WTC11 (cell line): ENCODE data around the gene UNC119B. TPM values are rescaled to one million over a fixed set of nuclear protein-coding genes. Genes with fewer than 3 reads are reported as not detected.

ENCODE experiments used
- ATAC-seq: fragments of 200-7000 bp; cut with Tn5 transposase; 2 replicates; pipeline ENCODE4 v1.10.0; 2021; ENCODE audit warnings: mild to moderate bottlenecking, moderate library complexity
- CTCF ChIA-PET: fragments of 300-600 bp; sonication (Branson Sonifier 250); formaldehyde crosslinking; loops from one replicate; lab custom pipeline; 2021; ENCODE audit warnings: antibody characterized with exemption; lab: Charles Lee
- POLR2A ChIA-PET: fragments of 350-600 bp; sonication (Branson Sonifier 250); formaldehyde crosslinking; loops from one replicate; lab custom pipeline; 2021; ENCODE audit warnings: antibody characterized with exemption; lab: Charles Lee
- DNase-seq: peaks from one replicate; pipeline ENCODE4 v3.0.0; 2021; ENCODE audit warnings: low spot score
- H3K27ac Mint-ChIP-seq: 2 replicates; pipeline ENCODE4 v1.8.0; 2021; ENCODE audit warnings: mixed read lengths
- H3K27me3 Mint-ChIP-seq: 2 replicates; pipeline ENCODE4 v1.8.0; 2021; ENCODE audit warnings: low read depth, mild to moderate bottlenecking, moderate library complexity, mixed read lengths
- H3K36me3 Mint-ChIP-seq: 2 replicates; pipeline ENCODE4 v1.8.0; 2021; ENCODE audit warnings: mixed read lengths
- H3K4me1 Mint-ChIP-seq: 2 replicates; pipeline ENCODE4 v1.8.0; 2022; ENCODE audit warnings: mixed read lengths
- H3K4me3 Mint-ChIP-seq: 2 replicates; pipeline ENCODE4 v1.8.0; 2021; ENCODE audit warnings: mild to moderate bottlenecking, moderate library complexity, mixed read lengths
- H3K9me3 Mint-ChIP-seq: 2 replicates; pipeline ENCODE4 v1.8.0; 2021; ENCODE audit warnings: mixed read lengths
- ATF3 ChIP-seq: sonication (generic); formaldehyde crosslinking; conservative IDR thresholded peaks from 2 replicates; pipeline ENCODE4 v1.8.1; 2022; ENCODE audit warnings: mild to moderate bottlenecking, missing genetic modification reagents
- ETV6 ChIP-seq: sonication (generic); formaldehyde crosslinking; IDR thresholded peaks from 2 replicates; pipeline ENCODE4 v1.8.1; 2022; ENCODE audit warnings: mild to moderate bottlenecking, missing genetic modification reagents
- FOXP1 ChIP-seq: sonication (generic); formaldehyde crosslinking; IDR thresholded peaks from 2 replicates; pipeline ENCODE4 v1.8.0; 2022; ENCODE audit warnings: missing genetic modification reagents, mild to moderate bottlenecking, moderate library complexity, borderline replicate concordance
- FOXP4 ChIP-seq: sonication (generic); formaldehyde crosslinking; IDR thresholded peaks from 2 replicates; pipeline ENCODE4 v1.8.0; 2022; ENCODE audit warnings: mild to moderate bottlenecking, missing genetic modification reagents
- MYBL2 ChIP-seq: sonication (generic); formaldehyde crosslinking; IDR thresholded peaks from 2 replicates; pipeline ENCODE4 v1.8.1; 2023; ENCODE audit warnings: mild to moderate bottlenecking, moderate library complexity, missing genetic modification reagents
- NFATC4 ChIP-seq: fragments of 250-450 bp; sonication (Bioruptor Pico); IDR thresholded peaks from 2 replicates; pipeline ENCODE4 v1.9.0; 2021; ENCODE audit warnings: mild to moderate bottlenecking
- NR1H2 ChIP-seq: sonication (generic); formaldehyde crosslinking; IDR thresholded peaks from 2 replicates; pipeline ENCODE4 v1.9.0; 2021; ENCODE audit warnings: mild to moderate bottlenecking, moderate library complexity, missing genetic modification reagents
- RORB ChIP-seq: fragments of 250-450 bp; sonication (Bioruptor Pico); IDR thresholded peaks from 2 replicates; pipeline ENCODE4 v1.9.0; 2021; ENCODE audit warnings: mild to moderate bottlenecking
- TEAD1 ChIP-seq: sonication (generic); formaldehyde crosslinking; IDR thresholded peaks from 2 replicates; pipeline ENCODE4 v1.8.0; 2022; ENCODE audit warnings: mild to moderate bottlenecking, missing genetic modification reagents
- ZNF121 ChIP-seq: sonication (generic); formaldehyde crosslinking; IDR thresholded peaks from 2 replicates; pipeline ENCODE4 v1.8.0; 2023; ENCODE audit warnings: missing genetic modification reagents
- ZNF219 ChIP-seq: sonication (generic); formaldehyde crosslinking; IDR thresholded peaks from 2 replicates; pipeline ENCODE4 v1.8.0; 2023; ENCODE audit warnings: missing genetic modification reagents, mild to moderate bottlenecking, borderline replicate concordance
- ZNF423 ChIP-seq: fragments of 250-450 bp; sonication (Bioruptor Pico); IDR thresholded peaks from 2 replicates; pipeline ENCODE4 v2.1.2; 2022; ENCODE audit warnings: mild to moderate bottlenecking, moderate library complexity
- total RNA-seq: library from RNA; stranded (reverse); gene quantifications from 3 replicates; pipeline ENCODE4 v1.2.3, GENCODE V29; 2021
- TF ChIP-seq, protein P1 (sequence below): fragments of 250-450 bp; sonication (Bioruptor Pico); IDR thresholded peaks from 2 replicates; pipeline ENCODE4 v1.9.0; 2021; ENCODE audit warnings: mild to moderate bottlenecking
- TF ChIP-seq, protein P2 (sequence below): sonication (generic); formaldehyde crosslinking; IDR thresholded peaks from 2 replicates; pipeline ENCODE4 v1.8.1; 2023; ENCODE audit warnings: mild to moderate bottlenecking, moderate library complexity, missing genetic modification reagents
- TF ChIP-seq, protein P3 (sequence below): fragments of 250-450 bp; sonication (Bioruptor Pico); IDR thresholded peaks from 2 replicates; pipeline ENCODE4 v1.9.0; 2021; ENCODE audit warnings: mild to moderate bottlenecking, borderline replicate concordance

The UNC119B gene
- total RNA-seq, 1 experiment from 2014 or later: 53.3 TPM

- TF ChIP-seq ZNF423 (CRISPR knock-in tag) (no peak), NFATC4 (no peak), ZNF219 (CRISPR knock-in tag) (no peak)
Measured at GRCh38 chr12:120663741-120664140, 46.5 kb upstream of the UNC119B start (continued).

DNA sequence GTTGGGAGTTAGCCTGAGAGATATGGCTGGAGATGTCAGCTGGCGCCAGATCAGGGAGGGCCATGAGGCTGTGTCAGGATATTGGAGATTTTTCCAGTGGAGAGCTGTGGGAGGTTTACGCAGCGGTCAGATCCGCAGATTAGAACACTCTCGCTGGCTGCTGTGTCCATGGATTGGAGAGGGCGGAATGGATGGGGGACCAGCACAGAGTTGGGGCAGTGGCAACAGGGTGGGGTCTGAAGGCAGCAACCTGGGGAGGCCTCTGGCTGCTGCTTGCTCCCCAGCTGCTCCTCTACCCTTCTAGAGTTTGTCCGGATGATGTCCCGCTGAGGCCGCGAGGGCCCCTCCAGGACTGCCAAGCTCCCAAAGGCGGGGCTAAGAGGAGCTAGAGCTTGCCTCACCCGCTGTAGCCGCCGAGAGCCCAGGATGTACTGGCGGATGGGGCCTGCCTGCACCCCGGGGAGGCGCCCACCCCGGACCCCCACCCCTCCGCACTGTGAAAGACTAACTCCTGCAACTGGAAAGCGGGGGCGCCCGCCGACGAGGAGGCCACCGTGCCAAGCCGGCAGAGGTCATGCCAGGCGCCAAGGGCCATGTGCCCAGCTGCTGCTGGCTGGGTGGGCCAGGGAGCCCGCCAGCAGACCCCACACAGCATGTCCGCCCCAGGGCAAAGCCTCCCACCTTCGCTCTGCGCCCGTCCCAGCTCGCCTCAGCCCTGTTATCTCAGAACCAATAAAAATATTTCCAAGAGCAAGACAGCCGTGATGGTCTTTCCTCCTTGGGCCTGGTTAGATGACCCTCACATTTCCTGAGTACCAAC, 43.5 kb upstream of the UNC119B start:
- Mint-ChIP-seq H3K27me3 (no peaks in the 10 kb centered on the region), H3K4me3 (no peak overlapping the region), H3K27ac (peak overlapping the region; percentile 22), H3K9me3 (no peaks in the 10 kb centered on the region), H3K36me3 (no peaks in the 10 kb centered on the region), H3K4me1 (peaks cover 38% of the 10 kb centered on the region)
- ATAC-seq (no peak), DNase-seq (peak; percentile 26)
- TF ChIP-seq ZNF121 (CRISPR knock-in tag) (no peak), FOXP1 (no peak)
- TF ChIP-seq, protein P1, sequence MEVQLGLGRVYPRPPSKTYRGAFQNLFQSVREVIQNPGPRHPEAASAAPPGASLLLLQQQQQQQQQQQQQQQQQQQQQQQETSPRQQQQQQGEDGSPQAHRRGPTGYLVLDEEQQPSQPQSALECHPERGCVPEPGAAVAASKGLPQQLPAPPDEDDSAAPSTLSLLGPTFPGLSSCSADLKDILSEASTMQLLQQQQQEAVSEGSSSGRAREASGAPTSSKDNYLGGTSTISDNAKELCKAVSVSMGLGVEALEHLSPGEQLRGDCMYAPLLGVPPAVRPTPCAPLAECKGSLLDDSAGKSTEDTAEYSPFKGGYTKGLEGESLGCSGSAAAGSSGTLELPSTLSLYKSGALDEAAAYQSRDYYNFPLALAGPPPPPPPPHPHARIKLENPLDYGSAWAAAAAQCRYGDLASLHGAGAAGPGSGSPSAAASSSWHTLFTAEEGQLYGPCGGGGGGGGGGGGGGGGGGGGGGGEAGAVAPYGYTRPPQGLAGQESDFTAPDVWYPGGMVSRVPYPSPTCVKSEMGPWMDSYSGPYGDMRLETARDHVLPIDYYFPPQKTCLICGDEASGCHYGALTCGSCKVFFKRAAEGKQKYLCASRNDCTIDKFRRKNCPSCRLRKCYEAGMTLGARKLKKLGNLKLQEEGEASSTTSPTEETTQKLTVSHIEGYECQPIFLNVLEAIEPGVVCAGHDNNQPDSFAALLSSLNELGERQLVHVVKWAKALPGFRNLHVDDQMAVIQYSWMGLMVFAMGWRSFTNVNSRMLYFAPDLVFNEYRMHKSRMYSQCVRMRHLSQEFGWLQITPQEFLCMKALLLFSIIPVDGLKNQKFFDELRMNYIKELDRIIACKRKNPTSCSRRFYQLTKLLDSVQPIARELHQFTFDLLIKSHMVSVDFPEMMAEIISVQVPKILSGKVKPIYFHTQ (CRISPR knock-in tag): no peak
- ChIA-PET POLR2A (no interaction called here), CTCF (interaction anchor here (0.7 to 6.6 kb wide), 5 partner anchors 11 to 338 kb away, joined by 3 to 78 read pairs (median 5); no protein-coding TSS in a partner anchor)

DNA sequence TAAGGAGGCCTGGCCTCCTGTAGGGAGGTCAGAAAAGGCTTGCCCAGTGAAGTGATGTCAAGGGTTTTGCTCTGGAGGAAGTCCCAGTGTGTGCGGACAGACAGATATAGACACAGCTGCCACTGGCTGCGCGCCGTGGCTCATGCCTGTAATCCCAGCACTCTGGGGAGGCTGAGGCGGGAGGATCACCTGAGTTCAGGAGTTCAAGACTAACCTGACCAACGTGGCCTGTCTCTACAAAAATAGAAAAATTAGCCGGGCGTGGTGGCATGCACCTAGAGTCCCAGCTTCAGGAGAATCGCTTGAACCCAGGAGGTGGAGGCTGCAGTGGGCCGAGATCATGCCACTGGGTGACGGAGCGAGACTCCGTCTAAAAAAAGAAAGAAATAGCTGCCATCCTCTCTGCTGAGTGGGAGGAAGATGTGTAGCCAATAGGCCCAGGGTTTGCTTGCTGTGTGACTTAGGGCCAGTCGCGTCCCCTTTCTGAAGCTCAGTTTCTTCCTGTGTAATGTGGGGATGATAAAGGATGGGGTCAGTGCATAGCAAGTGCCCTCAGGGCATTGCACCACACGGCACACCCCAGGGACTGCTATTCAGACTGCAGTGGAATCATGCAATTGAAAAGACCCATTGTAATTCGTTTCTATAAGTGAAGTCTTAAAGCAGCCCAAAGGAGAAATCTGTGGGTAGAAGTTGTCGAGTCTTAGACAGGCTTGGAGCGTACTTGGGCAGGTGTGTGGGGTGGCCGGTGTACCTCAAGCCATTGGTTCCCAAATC, 42.0 kb upstream of the UNC119B start:
- Mint-ChIP-seq H3K9me3 (no peaks in the 10 kb centered on the region), H3K27me3 (no peaks in the 10 kb centered on the region), H3K36me3 (no peaks in the 10 kb centered on the region), H3K4me3 (peak overlapping the region; percentile 19), H3K27ac (peak overlapping the region; percentile 64), H3K4me1 (peaks cover 38% of the 10 kb centered on the region)
- CTCF ChIA-PET: interaction anchor here (1.4 to 6.6 kb wide), 3 partner anchors 19 to 67 kb away, joined by 4 to 78 read pairs (median 10); no protein-coding TSS in a partner anchor
- no peak for DNase-seq
- peak; percentile 76 for ATAC-seq
- TF ChIP-seq FOXP1 (no peak), ZNF219 (CRISPR knock-in tag) (no peak), FOXP4 (CRISPR knock-in tag) (no peak), ATF3 (no peak), NR1H2 (CRISPR knock-in tag) (no peak), TEAD1 (CRISPR knock-in tag) (0 out of 2 replicates have a peak, but pooled peaks have one; percentile 66), RORB (CRISPR knock-in tag) (no peak), ETV6 (peak; percentile 58; the same call in 1 of the 2 replicates), ZNF121 (CRISPR knock-in tag) (no peak), MYBL2 (CRISPR knock-in tag) (no peak)
- TF ChIP-seq, protein P2, sequence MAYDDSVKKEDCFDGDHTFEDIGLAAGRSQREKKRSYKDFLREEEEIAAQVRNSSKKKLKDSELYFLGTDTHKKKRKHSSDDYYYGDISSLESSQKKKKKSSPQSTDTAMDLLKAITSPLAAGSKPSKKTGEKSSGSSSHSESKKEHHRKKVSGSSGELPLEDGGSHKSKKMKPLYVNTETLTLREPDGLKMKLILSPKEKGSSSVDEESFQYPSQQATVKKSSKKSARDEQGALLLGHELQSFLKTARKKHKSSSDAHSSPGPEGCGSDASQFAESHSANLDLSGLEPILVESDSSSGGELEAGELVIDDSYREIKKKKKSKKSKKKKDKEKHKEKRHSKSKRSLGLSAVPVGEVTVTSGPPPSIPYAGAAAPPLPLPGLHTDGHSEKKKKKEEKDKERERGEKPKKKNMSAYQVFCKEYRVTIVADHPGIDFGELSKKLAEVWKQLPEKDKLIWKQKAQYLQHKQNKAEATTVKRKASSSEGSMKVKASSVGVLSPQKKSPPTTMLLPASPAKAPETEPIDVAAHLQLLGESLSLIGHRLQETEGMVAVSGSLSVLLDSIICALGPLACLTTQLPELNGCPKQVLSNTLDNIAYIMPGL (CRISPR knock-in tag): no peak
- TF ChIP-seq, protein P3, sequence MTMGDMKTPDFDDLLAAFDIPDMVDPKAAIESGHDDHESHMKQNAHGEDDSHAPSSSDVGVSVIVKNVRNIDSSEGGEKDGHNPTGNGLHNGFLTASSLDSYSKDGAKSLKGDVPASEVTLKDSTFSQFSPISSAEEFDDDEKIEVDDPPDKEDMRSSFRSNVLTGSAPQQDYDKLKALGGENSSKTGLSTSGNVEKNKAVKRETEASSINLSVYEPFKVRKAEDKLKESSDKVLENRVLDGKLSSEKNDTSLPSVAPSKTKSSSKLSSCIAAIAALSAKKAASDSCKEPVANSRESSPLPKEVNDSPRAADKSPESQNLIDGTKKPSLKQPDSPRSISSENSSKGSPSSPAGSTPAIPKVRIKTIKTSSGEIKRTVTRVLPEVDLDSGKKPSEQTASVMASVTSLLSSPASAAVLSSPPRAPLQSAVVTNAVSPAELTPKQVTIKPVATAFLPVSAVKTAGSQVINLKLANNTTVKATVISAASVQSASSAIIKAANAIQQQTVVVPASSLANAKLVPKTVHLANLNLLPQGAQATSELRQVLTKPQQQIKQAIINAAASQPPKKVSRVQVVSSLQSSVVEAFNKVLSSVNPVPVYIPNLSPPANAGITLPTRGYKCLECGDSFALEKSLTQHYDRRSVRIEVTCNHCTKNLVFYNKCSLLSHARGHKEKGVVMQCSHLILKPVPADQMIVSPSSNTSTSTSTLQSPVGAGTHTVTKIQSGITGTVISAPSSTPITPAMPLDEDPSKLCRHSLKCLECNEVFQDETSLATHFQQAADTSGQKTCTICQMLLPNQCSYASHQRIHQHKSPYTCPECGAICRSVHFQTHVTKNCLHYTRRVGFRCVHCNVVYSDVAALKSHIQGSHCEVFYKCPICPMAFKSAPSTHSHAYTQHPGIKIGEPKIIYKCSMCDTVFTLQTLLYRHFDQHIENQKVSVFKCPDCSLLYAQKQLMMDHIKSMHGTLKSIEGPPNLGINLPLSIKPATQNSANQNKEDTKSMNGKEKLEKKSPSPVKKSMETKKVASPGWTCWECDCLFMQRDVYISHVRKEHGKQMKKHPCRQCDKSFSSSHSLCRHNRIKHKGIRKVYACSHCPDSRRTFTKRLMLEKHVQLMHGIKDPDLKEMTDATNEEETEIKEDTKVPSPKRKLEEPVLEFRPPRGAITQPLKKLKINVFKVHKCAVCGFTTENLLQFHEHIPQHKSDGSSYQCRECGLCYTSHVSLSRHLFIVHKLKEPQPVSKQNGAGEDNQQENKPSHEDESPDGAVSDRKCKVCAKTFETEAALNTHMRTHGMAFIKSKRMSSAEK (CRISPR knock-in tag): no peak
- POLR2A ChIA-PET: no interaction called here
